Daoy (cell line): Measurements from ENCODE around the gene ST3GAL2. TPM values are rescaled to one million over a fixed set of nuclear protein-coding genes. Genes with fewer than 3 reads are reported as not detected.
"Not testable (repeated sequence)": the region's sequence is repeated elsewhere in the genome, so short reads cannot be mapped to it uniquely, and the experiment has no call there.

Experiments
- DNase-seq: peaks from one replicate; pipeline ENCODE4 v3.0.0-alpha.2; 2015; ENCODE audit warnings: low read depth
- total RNA-seq: library from RNA; depleted of rRNA; stranded (reverse); fragments of >200 nt; shearing (Covaris generic); gene quantifications from 2 replicates; pipeline ENCODE4 v1.2.3, GENCODE V29; 2014

ST3GAL2 gene
- total RNA-seq, 1 experiment from 2014 or later, result 22.1 TPM

- DNase-seq, result not testable (repeated sequence)
Measured at GRCh38 chr16:70386289-70386986, 52.5 kb downstream of the ST3GAL2 start.

GRCh38 chr16:70383421-70383960 is 55.4 kb downstream of the ST3GAL2 start:
- DNase-seq, result no peak

GRCh38 chr16:70381604-70382342 is 57.1 kb downstream of the ST3GAL2 start:
- no peak for DNase-seq

DNA sequence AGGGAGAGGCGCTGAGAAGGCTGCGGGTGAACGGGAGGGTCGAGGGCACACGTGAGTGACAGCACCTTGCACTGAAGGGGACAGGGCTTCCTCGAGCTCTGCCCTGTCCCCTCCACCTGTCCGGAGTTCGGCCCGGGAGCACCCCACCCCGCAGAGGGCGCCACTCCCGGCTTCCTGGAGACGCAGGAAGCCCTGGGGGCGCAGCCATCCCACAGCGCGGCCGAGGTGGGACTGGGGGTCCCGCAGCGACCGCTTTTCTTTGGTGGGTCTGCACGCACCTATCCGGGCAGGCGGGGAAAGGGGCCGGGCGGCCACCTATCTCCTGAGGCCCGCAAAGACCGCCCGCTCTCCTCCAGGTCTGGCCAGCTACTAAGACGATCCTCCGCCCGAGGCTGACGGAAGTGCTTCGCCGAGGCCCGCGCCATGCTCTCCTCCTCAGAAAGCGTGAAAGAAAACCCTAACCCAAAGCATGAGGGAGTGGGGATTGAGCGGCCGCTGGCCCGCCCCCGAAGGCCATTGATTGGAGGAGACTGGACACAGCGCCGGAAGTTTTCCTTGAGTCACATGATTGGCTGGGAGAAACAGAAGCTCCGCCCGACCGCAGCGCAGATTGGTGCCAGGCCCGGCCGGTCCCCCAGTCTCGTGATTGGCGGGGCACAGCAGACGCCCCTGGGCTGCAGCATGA is 57.8 kb downstream of the ST3GAL2 start:
- peak; percentile 92 for DNase-seq

DNA sequence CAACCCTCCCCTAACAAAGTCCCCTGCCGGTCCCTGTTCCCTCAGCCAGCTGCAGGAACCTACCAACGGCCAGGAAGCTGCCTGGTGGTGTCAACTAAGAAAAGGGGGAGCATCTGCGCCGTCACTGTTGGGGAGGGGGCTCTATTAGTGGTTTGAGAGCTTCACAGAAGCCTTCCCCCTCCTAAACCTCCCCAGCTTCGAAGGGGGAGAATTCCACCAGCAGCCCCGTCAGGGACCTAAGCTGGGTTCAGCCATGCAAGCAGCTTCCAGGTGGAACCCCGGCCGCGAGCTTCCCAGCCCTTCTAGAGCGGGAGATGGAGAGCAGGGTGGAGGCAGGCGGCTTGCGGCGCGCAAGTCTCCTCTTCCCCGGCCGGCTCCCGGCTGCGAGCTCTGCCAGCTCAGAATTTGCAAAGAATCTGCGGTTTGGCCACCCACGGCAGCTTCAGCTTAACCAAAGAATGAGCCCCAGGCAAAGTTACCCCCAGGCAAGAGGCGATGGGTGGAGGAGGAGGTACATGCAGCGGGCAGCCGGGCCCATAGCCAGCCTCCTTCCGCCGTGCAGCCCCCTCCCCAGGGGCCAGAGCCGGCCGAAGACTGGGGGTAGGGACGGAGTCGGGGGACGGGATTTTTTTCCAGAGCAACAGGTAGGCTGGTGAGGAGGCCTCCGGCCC is 58.5 kb downstream of the ST3GAL2 start:
- peak; percentile 91 for DNase-seq

GRCh38 chr16:70378869-70379493 is 59.9 kb downstream of the ST3GAL2 start:
- no peak for DNase-seq

DNA sequence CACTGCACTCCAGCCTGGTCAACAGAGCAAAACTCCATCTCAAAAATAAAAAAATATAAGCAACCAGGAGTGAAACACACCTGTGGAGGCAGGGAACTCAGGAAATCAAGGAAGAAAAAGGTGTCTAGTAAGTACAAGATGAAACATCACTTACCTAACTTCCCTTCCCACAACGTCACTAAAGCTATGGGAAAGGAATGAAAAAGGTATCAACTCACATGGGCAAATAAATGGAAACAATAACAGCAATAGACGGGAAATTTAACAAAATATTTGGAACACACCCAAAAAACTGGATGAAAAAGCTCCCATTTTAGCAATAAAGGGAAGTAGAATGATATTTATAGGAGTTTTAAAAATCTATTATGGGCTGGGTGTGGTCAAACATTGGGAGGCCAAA is 61.1 kb downstream of the ST3GAL2 start:
- DNase-seq, result no peak

DNA sequence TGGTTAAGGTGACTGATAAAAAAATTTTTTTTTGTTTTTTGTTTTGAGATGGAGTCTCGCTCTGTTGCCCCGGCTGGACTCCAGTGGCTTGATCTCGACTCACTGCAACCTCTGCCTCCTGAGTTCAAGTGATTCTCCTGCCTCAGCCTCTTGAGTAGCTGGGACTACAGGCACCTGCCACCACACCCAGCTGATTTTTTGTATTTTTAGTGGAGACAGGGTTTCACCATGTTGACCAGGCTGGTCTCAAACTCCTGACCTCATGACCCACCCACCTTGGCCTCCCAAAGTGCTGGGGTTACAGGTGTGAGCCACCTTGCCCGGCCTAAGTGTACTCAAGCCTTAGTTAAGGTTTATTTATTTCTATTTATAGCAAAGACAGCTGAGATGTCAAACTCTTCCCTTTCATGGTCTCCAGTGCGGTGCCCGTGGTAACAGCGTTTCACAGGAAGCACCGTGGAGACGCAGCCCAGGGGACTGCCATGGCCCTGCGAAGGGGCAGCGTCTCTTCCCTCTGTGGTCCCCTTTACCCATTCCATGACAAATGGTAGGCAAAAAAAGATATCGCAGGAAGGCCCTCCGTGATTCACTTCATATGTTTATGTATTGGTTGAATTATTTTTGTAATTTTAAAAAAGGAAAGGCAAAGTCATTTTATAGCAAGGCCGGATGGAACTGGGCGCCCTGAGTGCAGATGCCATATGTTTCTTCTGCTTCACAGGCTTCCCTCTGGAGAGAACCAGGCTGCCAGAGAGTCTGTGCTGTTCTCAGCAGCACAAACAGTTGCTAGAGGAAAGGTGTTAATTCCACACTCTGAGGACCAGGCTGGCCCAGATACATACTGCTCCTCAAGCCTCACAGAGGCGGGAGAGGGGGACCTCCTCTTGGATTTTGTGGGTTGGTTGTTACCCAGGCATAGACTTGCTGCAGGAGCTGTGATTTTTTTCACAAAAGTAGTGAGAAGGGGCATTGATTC is 63.0 kb downstream of the ST3GAL2 start:
- no peak for DNase-seq

DNA sequence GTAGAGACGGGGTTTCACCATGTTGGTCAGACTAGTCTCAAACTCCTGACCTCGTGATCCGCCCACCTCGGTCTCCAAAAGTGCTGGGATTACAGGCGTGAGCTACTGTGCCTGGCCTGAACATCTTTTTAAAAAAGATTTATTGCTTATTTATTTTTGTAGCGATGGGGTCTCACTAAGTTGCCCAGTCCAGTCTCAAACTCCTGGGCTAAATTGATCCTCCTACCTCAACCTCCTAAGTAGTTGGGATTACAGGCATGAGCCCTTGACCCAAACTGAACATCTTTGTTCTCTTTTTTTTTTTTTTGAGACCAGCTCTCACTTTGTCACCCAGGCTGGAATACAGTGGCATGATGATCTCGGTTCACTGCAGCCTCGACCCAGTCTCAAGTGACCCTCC is 64.7 kb downstream of the ST3GAL2 start:
- no peak for DNase-seq

DNA sequence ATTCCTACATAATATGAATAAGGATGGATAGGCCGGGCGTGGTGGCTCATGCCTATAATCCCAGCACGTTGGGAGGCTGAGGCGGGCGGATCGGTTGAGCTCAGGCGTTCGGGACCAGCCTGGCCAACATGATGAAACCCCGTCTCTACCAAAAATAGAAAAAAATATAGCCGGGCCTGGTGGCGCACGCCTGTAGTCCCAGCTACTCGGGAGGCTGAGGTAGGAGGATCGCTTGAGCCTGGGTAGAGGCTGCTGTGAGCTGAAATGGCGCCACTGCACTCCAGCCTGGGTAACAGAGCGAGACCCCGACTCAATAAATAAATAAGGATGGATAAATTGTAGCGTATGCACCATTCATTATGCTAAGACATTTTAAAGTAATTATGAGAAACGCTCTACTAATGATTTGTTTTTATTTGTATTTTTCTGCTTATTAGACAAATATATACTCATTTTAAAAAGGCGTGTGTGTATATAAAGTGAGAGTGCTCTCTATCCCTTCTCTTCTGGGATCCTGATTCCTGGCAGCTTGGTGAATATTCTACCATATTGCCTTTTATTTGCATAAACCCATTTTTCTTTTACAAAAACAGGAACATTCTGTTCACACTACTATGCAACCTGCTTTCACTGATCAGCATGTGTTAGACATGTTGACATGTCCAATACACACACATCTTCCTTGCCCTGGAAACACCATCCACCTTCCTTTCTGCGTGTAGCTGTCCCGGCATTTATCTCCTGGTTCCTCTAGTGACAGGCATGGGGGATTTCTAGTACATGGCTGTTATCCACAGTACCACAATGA is 65.8 kb downstream of the ST3GAL2 start:
- no peak for DNase-seq

GRCh38 chr16:70370924-70371323 is 68.0 kb downstream of the ST3GAL2 start:
- DNase-seq, result no peak

DNA sequence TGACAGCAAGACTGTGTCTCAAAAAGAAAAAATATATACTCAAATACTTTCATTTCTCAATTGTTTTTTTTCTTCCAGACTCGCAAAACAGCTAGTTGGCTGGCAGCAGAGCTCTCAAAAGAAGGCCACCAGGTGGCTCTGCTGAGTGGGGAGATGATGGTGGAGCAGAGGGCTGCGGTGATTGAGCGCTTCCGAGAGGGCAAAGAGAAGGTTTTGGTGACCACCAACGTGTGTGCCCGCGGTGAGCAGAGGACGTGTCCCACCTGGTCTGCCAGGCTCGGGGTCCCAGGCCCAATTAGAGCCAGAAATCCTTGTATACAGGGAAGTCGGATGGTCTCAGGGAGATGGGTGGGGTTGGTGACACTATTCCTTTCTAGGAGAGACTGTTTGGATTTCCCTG is 68.8 kb downstream of the ST3GAL2 start:
- DNase-seq, result not testable (repeated sequence)

GRCh38 chr16:70364399-70364798 is 74.5 kb downstream of the ST3GAL2 start:
- no peak for DNase-seq

- DNase-seq, result no peak
Measured at GRCh38 chr16:70359552-70359951, 79.3 kb downstream of the ST3GAL2 start.

- DNase-seq, result no peak
Measured at GRCh38 chr16:70349783-70350182, 89.1 kb downstream of the ST3GAL2 start.

DNA sequence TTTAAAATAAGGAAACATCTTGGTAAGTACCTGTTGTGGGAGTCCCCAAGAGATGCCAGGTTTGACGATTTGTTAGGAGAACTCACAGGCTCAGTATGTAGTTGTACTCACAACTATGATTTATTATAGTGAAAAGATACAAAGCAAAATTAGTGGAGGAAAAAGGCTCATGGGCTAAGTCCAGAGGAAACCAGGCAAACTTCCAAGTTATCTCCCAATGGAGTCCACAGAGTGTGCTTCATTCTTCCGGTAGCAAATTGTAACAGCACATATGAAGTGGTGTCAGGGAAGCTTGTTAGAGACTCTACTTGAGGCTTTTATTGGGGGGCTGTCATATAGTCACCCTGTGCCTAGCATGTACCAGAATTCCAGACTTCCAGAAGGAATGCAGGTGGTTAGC is 89.9 kb downstream of the ST3GAL2 start:
- DNase-seq, result no peak

- no peak for DNase-seq
Measured at GRCh38 chr16:70345840-70346239, 93.1 kb downstream of the ST3GAL2 start.

DNA sequence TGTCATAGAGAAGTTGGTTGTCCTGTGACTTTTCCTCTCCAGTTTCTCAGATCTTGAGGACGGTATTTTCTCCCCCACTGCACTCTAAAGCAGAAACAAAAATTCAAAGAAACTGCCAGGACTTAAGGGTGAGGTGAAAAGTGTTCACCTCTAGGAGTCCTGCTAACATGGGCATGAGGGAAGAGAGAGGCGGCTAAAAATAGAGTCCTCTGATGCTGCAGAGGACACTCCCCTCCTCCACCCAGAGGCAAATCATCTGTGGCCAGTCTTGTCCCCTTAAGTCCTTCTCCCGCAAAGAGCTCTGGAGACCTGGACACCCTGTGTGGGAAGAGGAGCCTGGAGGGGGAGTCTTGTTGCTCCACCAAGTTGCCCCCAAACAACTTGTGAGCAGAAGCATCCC is 96.9 kb downstream of the ST3GAL2 start:
- DNase-seq, result no peak

DNA sequence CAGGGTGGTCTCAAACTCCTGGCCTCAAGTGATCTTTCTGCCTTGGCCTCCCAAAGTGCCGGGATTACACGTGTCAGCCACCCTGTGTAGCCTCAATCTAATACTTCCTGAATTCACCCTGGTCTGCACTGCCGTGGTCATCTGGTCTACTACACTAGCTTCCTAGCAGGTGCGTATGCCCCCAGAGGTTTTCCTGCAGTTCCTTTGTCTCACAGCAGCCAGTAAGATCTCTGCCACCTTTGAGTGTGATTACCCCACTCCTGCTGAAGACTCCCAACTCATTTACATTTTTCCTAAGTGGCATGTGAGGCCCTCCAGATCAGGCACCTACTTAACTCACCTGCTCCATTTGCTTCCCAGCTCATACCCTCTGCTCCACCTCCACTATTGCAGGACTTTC is 97.3 kb downstream of the ST3GAL2 start:
- no peak for DNase-seq
